Parathyroid adenoma (tissue), 2 donors: ENCODE data around the gene NKAIN4.

ENCODE experiments used
- H2AFZ ChIP-seq: fragments of 300-600 bp; sonication (generic); one replicate; pipeline ENCODE4 v1.7.0; 2017; ENCODE audit warnings: antibody characterized with exemption, mild to moderate bottlenecking
- H3K27ac ChIP-seq: fragments of 300-600 bp; sonication (generic); one replicate; pipeline ENCODE4 v1.7.0; 2017
- H3K27me3 ChIP-seq: fragments of 300-600 bp; sonication (generic); one replicate; pipeline ENCODE4 v1.7.0; 2017; ENCODE audit warnings: low read length; ENCODE audit not compliant: control insufficient read depth, insufficient read depth
- H3K36me3 ChIP-seq: fragments of 300-600 bp; sonication (generic); one replicate; pipeline ENCODE4 v1.7.0; 2017; ENCODE audit warnings: low read length; ENCODE audit not compliant: control insufficient read depth, insufficient read depth
- H3K4me1 ChIP-seq: fragments of 300-600 bp; sonication (generic); one replicate; pipeline ENCODE4 v1.7.0; 2017; ENCODE audit warnings: control low read depth
- H3K4me2 ChIP-seq: fragments of 300-600 bp; sonication (generic); one replicate; pipeline ENCODE4 v1.7.0; 2017; ENCODE audit warnings: low read length
- H3K4me3 ChIP-seq: fragments of 300-600 bp; sonication (generic); one replicate; pipeline ENCODE4 v1.7.0; 2017; ENCODE audit warnings: low read depth, low read length
- H3K79me2 ChIP-seq: fragments of 300-600 bp; sonication (generic); one replicate; pipeline ENCODE4 v1.7.0; 2017; ENCODE audit warnings: control low read depth
- H3K9ac ChIP-seq: fragments of 300-600 bp; sonication (generic); one replicate; pipeline ENCODE4 v1.7.0; 2017; ENCODE audit warnings: mild to moderate bottlenecking
- H3K9me3 ChIP-seq: fragments of 300-600 bp; sonication (generic); one replicate; pipeline ENCODE4 v1.7.0; 2017; ENCODE audit warnings: low read length; ENCODE audit not compliant: control insufficient read depth
- TF ChIP-seq, protein P1 (sequence below): fragments of 300-600 bp; sonication (generic); IDR thresholded peaks from one replicate; pipeline ENCODE4 v1.7.0; 2017; ENCODE audit warnings: antibody characterized with exemption, mild to moderate bottlenecking
- donor health status: primary hyperparathyroidism.

NKAIN4 gene

DNA sequence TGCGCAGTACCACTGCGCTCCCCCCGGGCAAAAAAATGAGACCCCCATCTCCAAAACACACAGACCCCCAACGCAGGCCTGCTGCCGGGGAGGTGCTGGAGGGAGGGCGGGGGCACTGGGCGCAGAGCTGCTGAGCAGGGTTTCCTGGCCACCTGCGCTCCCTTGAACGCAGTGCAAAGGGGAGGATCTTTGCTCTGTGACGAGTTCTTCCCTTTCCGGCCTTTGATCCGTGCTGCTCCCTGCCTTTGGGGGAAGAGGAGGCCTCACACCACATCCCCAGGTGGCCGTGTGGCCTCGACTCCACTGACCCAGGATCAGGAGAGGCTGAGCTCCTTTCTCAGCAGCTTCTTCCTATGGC lies 29.8 kb upstream of the NKAIN4 start:
- no peak overlapping the region for H2AFZ ChIP-seq
- H3K9ac ChIP-seq: no peak overlapping the region
- H3K4me2 ChIP-seq: no peak overlapping the region
- H3K36me3 ChIP-seq: no peaks in the 10 kb centered on the region
- H3K79me2 ChIP-seq: no peaks in the 10 kb centered on the region
- no peaks in the 10 kb centered on the region for H3K27me3 ChIP-seq
- TF ChIP-seq, protein P1, sequence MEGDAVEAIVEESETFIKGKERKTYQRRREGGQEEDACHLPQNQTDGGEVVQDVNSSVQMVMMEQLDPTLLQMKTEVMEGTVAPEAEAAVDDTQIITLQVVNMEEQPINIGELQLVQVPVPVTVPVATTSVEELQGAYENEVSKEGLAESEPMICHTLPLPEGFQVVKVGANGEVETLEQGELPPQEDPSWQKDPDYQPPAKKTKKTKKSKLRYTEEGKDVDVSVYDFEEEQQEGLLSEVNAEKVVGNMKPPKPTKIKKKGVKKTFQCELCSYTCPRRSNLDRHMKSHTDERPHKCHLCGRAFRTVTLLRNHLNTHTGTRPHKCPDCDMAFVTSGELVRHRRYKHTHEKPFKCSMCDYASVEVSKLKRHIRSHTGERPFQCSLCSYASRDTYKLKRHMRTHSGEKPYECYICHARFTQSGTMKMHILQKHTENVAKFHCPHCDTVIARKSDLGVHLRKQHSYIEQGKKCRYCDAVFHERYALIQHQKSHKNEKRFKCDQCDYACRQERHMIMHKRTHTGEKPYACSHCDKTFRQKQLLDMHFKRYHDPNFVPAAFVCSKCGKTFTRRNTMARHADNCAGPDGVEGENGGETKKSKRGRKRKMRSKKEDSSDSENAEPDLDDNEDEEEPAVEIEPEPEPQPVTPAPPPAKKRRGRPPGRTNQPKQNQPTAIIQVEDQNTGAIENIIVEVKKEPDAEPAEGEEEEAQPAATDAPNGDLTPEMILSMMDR: no peak
- no peaks in the 10 kb centered on the region for H3K4me1 ChIP-seq
- no peak overlapping the region for H3K27ac ChIP-seq
- H3K9me3 ChIP-seq: no peaks in the 10 kb centered on the region
- H3K4me3 ChIP-seq: no peak overlapping the region

GRCh38 chr20:63283397-63284082 lies 29.3 kb upstream of the NKAIN4 start:
- Histone ChIP-seq H3K79me2 (no peaks in the 10 kb centered on the region), H3K9ac (no peak overlapping the region), H3K4me1 (no peaks in the 10 kb centered on the region), H3K9me3 (no peaks in the 10 kb centered on the region), H3K4me3 (no peak overlapping the region), H2AFZ (no peak overlapping the region), H3K36me3 (no peaks in the 10 kb centered on the region), H3K4me2 (no peak overlapping the region), H3K27me3 (no peaks in the 10 kb centered on the region), H3K27ac (no peak overlapping the region)
- TF ChIP-seq, protein P1: no peak

DNA sequence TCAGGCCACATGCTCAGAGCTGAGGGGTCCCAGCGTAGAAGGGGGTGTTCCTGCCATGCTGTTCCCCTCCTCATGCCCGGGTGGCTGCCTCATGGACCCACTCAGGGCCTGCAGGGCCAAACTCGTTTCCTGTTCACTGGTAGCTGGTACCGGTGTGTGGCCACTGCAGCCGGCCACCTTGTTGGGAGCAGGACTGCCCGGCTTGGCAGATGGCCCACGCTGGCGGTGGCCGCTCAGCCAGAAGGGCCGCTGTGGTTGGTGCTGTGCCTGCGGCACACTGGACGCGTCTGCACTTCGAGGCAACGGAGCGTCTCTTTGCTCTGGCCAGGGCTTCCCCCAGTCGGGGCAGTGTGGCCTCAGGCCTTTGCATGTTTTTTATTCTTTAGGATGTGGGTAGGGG lies 28.7 kb upstream of the NKAIN4 start:
- H3K27ac ChIP-seq: no peak overlapping the region
- no peaks in the 10 kb centered on the region for H3K27me3 ChIP-seq
- H3K4me2 ChIP-seq: no peak overlapping the region
- H3K4me1 ChIP-seq: no peaks in the 10 kb centered on the region
- H3K4me3 ChIP-seq: no peak overlapping the region
- no peak overlapping the region for H3K9ac ChIP-seq
- no peaks in the 10 kb centered on the region for H3K9me3 ChIP-seq
- H3K79me2 ChIP-seq: no peaks in the 10 kb centered on the region
- TF ChIP-seq, protein P1: no peak
- H2AFZ ChIP-seq: no peak overlapping the region
- no peaks in the 10 kb centered on the region for H3K36me3 ChIP-seq

GRCh38 chr20:63281742-63282665 lies 27.7 kb upstream of the NKAIN4 start:
- TF ChIP-seq, protein P1: no peak
- H3K4me2 ChIP-seq: no peak overlapping the region
- no peak overlapping the region for H3K4me3 ChIP-seq
- no peak overlapping the region for H3K27ac ChIP-seq
- H3K9ac ChIP-seq: no peak overlapping the region
- no peaks in the 10 kb centered on the region for H3K27me3 ChIP-seq
- H3K79me2 ChIP-seq: no peaks in the 10 kb centered on the region
- H3K9me3 ChIP-seq: no peaks in the 10 kb centered on the region
- H3K36me3 ChIP-seq: no peaks in the 10 kb centered on the region
- H2AFZ ChIP-seq: no peak overlapping the region
- H3K4me1 ChIP-seq: no peaks in the 10 kb centered on the region
